GM18858 (cell line): Measurements from ENCODE around the gene CRYL1.

Experiments
- ATAC-seq: cut with Tn5 transposase; IDR thresholded peaks from one replicate; pipeline ENCODE4 v1.9.1; 2021; ENCODE audit not compliant: unreplicated experiment

CRYL1 gene

GRCh38 chr13:20428666-20429644 lies 96.7 kb downstream of the CRYL1 start:
- no peak for ATAC-seq

- ATAC-seq: no peak
Observed at GRCh38 chr13:20426766-20427448, 98.8 kb downstream of the CRYL1 start.

DNA sequence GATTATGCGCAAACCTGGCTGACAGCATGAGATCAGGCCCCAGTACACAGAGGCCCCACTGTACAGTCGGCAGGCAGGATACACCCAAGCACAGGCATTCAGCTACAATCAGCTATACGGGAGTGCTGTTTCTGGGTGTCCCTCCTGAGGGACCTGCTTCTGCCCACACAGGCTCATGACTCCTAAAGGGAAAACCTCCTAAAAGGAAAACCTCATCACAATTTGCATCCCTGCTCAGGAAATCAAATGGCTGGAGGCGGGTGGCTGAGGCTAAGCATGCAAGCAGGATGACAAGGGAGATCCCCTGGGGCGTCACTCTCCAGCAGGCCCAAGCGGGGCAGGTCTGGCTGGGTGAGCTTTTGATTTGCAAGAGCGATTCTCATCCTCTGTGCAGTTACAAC lies 99.8 kb downstream of the CRYL1 start:
- peak; percentile 66 for ATAC-seq

GRCh38 chr13:20424949-20425348 lies 100.7 kb downstream of the CRYL1 start:
- ATAC-seq: no peak

DNA sequence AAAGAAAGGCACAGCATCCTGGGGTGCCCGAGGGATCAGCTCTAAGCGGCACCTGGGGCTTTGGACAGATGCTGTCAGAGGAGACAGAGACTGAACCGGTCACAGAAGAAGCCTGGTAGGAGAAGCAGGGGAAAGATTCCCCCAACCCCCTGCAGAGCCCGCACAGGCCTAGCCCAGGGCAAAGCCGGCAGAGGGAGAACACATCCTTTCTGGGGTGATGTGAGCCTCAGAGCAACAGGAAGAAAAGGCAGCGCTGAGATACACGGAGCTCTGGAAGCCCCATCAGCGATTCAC lies 101.2 kb downstream of the CRYL1 start:
- no peak for ATAC-seq

DNA sequence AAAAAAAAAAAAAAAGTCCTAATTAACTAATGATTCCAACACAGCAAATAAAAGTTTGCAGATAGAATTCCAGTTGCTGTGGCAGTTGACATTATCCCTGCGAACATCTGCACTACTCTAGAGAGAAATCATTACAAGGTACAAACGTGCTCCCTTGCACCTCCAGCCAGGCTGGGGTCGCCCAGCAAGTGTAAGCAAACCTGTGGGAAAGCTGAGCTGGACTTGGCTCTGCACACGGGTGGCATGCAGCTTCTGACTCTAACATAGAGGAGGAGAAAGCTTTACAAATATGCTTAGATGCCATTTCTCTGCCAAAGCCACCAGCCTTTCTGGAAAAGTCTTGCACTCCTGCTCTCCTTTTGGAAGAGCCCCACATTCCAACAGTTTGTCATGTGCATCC lies 103.3 kb downstream of the CRYL1 start:
- no peak for ATAC-seq

- no peak for ATAC-seq
Observed at GRCh38 chr13:20420938-20421337, 104.7 kb downstream of the CRYL1 start.

- ATAC-seq: no peak
Observed at GRCh38 chr13:20418953-20419352, 106.7 kb downstream of the CRYL1 start.

DNA sequence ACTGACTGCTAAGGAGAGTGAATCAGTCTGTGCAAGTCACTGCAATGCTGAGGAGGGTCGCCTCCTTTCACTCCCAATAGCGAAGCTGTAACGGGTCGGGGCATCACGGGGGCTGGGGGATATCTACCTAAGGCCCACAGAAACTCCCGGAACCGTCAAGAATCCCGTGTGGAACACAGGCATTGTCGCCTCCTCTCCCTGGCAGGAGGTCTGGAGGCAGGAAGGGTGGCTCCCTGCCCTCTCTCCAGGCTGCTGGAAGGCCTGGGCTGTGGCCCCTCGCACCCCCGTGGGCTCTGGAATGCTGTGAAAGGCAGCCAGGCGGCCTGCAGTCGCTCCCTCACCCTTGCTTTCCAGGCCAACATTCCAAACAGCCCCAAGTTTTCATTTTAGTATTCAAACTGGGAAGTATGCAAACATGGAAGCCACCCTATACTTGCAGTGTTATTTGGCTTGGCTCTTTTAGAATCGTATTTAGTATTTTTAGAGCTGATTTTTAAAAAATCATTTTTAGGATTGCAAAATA lies 109.4 kb downstream of the CRYL1 start:
- ATAC-seq: no peak

GRCh38 chr13:20415694-20416107 lies 110.0 kb downstream of the CRYL1 start:
- ATAC-seq: no peak

DNA sequence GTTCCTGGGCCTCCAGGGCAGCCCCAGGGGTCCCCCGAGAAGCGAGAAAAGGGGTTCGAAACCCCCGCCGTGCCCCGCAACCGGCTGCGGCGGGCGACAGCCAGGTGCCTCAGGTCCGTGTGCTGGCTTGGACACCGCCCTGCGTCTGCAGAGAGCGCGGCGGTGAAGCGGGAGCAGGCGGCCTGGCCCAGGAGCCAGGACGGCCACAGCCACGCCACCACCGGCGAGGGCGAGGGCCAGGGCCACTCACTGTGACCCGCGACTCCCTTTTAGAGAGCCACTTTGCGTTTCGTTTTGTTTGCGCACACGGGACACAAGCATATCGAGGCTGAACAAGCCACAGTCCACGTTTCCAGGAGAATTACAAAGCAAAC lies 110.4 kb downstream of the CRYL1 start:
- ATAC-seq: no peak

DNA sequence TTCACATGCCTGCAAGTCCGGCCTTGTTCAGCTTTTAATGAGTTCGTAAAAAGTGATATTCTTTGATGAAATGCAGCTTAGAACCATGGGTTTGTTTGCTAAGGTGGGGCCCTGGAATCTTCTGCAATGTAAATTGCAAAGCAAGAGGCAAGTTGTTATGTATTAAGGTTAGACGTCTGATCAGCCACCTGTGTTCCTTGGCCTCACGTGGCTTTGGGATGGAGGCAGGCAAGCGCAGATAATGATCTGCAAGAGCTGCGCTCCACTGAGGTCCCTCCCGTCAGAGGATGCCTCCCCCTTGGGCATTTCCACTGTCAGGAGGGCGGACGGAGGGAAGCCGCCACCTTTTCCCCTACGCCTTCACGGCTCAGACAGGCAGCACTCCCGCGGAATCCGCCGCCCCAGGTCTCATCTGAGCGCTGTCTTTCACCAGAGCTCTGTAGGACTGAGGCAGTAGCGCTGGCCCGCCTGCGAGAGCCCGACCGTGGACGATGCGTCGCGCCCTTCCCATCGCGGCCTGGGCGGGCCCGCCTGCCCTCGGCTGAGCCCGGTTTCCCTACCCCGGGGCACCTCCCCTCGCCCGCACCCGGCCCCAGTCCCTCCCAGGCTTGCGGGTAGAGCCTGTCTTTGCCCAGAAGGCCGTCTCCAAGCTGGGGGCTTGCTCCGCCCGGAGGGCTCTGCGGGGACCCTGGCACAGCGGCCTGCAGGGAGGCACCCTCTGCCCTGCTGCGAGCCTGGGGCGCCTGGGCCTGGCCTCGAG lies 110.9 kb downstream of the CRYL1 start:
- no peak for ATAC-seq

- ATAC-seq: no peak
Observed at GRCh38 chr13:20412691-20413355, 112.8 kb downstream of the CRYL1 start.

- ATAC-seq: peak; percentile 97
Observed at GRCh38 chr13:20411638-20412342, 113.9 kb downstream of the CRYL1 start.

DNA sequence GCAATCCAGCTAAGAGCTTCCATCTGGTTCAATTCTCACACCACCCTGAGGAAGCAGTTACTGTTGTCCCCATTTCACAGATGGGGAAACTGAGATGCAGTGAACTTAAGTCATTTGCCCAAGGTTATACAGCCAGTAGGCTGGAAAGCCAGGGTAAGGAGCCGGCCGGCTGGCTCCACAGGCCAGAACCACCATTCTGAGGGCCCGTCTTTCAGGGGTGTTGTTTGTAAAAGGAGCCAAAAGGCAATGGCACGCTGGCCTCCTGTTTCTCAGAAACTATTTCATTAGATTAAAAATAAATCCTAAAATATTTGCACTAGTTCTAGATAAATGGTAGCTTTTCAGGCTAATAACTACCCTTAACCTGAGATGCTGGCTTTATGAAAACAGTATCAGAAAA lies 114.9 kb downstream of the CRYL1 start:
- no peak for ATAC-seq

DNA sequence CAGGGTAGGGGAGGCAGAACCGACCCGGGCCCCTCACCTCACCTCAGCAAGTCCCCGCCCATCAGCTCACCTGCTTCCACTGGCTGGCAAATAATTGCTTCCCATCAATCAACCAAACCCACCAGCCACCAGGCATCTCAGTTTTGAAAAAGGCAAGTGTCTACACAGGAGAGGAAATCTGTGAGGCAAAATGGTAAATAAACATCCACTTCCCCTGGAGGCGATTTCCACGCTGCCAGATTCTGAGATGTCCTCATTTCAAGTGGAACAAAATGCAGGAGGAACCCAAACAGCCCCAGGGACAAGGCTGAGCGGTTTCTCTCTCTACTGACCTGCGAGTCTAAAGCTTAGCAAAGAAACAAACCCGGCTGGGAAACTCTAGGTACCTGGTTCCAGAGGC lies 117.5 kb downstream of the CRYL1 start:
- no peak for ATAC-seq

DNA sequence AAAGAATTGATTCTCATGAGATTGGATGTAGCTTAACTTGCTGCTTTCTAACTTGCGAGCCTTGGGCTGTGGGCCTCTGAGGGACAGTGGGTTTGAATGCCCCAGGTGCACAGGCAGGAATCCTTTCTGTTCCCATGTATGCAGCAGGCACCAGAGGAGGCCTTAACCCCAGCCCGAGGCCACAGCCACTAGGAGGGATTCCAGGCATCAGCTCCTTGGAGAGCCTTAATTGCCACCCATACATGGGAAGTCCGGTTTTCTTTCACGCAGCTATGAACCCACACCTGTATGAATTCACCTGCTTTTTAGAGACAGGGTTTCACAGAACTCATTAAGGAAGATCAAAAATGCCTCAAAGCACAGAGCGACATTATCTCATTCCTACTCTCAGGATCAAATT lies 117.9 kb downstream of the CRYL1 start:
- ATAC-seq: no peak

DNA sequence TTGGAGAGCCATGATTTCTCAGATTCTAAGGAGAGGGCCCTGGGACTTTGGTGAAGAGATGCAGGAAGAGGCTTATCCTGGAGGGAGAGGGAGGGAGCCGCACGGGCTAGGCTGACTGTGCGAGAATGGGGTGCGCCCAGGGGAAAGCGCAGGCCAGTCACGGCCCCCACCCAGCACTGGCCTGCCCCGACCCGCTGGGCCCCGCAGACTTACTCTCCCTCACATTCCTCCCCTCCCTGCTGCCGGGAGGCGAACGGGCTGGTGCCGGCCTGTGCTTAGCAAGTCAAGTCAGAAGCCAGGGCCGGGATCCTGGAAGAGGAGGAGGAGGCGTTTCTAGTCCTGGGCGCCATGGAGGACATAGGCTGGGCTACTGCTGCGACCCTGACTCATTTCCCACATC lies 120.0 kb downstream of the CRYL1 start:
- no peak for ATAC-seq

DNA sequence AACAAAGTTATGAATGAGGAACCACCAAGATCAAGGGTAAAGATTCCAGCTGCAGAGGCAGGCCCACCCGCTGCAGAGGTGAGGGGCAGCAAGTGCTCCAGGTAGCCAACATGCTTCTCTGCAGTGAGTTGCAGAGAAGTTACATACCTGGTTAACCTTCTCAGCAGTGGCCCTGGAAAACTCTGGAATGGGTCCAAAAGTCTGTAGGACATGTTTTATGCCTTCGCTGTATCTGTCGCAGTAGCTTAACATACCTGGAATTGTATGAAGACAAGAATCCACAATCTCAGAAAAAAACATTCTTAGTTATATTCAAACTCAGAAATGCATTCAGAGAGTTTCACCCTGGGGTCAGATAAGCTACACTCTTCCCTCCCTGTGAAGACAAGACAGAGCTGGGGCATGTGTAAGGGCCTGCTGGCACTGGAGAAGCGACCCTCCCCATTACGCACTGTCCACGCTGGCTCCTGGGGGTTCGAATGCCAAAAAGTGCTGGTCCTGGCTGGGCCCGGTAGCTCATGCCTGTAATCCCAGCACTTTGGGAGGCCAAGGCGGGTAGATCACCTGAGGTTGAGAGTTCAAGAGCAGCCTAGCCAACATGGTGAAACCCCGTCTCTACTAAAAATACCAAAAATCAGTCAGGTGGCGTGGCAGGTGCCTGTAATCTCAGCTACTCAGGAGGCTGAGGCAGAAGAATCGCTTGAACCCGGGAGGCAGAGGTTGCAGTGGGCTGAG lies 121.0 kb downstream of the CRYL1 start:
- no peak for ATAC-seq

DNA sequence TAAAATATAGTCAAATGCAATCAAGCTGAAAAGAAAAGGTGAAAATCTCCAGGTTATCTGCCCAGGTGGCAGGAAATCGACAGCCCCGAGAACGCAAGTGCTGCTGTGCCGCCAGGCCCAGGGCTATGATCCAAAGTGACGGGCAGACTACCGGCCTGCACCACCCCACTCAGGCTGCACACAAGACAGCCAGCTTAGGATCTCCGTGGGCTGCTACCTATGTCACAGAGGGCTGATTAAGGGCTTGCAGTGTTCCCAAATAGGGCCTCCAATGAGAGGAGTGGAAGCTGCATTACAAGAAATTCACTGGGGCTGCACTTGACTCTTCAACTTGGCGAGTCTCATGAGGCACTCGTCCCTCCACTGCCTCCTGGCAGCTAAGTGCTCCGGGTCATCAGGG lies 121.8 kb downstream of the CRYL1 start:
- ATAC-seq: no peak
